Endothelial cell (in vitro differentiated cells): Measurements from ENCODE around the gene AIMP1. TPM values are rescaled to one million over a fixed set of nuclear protein-coding genes. Genes with fewer than 3 reads are reported as not detected.

Source experiments
- DNase-seq: peaks from one replicate; pipeline ENCODE4 v3.0.0; 2021; ENCODE audit warnings: low spot score
- H3K27ac Mint-ChIP-seq: one replicate; pipeline ENCODE4 v1.8.0; 2021; ENCODE audit warnings: mixed read lengths, inconsistent platforms; ENCODE audit not compliant: unreplicated experiment
- H3K27me3 Mint-ChIP-seq: one replicate; pipeline ENCODE4 v1.8.0; 2021; ENCODE audit warnings: mild to moderate bottlenecking, moderate library complexity, mixed read lengths, inconsistent platforms; ENCODE audit not compliant: unreplicated experiment
- H3K36me3 Mint-ChIP-seq: one replicate; pipeline ENCODE4 v1.8.0; 2021; ENCODE audit warnings: mild to moderate bottlenecking, low read depth, mixed read lengths, inconsistent platforms; ENCODE audit not compliant: unreplicated experiment
- H3K4me1 Mint-ChIP-seq: one replicate; pipeline ENCODE4 v1.8.0; 2021; ENCODE audit warnings: mild to moderate bottlenecking, mixed read lengths, inconsistent platforms; ENCODE audit not compliant: unreplicated experiment
- H3K4me3 Mint-ChIP-seq: one replicate; pipeline ENCODE4 v1.8.0; 2021; ENCODE audit warnings: mild to moderate bottlenecking, mixed read lengths, inconsistent platforms; ENCODE audit not compliant: unreplicated experiment
- H3K9me3 Mint-ChIP-seq: one replicate; pipeline ENCODE4 v1.8.0; 2021; ENCODE audit warnings: mixed read lengths, inconsistent platforms; ENCODE audit not compliant: unreplicated experiment
- total RNA-seq: library from RNA; stranded (reverse); fragmentation: NEBNext Ultra II Directional; extraction: Animal tissue kit (Norgen Biotek cat#: 25700); gene quantifications from one replicate; pipeline ENCODE4 v1.2.1, GENCODE V29; 2021; ENCODE audit not compliant: unreplicated experiment
- TF ChIP-seq, protein P1 (sequence below): fragments of 200-600 bp; sonication (generic); IDR thresholded peaks from one replicate; pipeline ENCODE4 v1.5.0; 2021; ENCODE audit warnings: antibody characterized with exemption; ENCODE audit not compliant: unreplicated experiment

AIMP1 gene
- total RNA-seq, 1 donor from 2014 or later = 25.4 TPM

DNA sequence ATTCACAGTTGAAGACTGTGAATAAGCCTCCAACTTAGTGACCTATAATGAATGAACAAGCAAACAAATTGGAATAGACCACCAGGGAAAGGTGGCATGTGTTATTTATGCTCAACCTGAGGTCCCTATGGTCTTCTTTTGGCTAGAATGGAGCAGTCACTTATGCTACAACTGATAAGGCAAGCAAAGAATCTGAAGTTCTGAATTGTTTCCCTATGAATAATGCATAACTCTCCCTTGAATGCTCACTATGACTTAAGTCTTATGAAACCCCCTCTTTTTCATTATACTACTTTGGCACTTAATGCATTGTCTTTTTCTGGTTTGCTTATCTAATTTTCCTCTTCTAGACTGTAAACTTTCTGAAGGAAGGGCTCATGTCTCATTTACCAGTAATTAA, 49.7 kb downstream of the AIMP1 start:
- TF ChIP-seq, protein P1, sequence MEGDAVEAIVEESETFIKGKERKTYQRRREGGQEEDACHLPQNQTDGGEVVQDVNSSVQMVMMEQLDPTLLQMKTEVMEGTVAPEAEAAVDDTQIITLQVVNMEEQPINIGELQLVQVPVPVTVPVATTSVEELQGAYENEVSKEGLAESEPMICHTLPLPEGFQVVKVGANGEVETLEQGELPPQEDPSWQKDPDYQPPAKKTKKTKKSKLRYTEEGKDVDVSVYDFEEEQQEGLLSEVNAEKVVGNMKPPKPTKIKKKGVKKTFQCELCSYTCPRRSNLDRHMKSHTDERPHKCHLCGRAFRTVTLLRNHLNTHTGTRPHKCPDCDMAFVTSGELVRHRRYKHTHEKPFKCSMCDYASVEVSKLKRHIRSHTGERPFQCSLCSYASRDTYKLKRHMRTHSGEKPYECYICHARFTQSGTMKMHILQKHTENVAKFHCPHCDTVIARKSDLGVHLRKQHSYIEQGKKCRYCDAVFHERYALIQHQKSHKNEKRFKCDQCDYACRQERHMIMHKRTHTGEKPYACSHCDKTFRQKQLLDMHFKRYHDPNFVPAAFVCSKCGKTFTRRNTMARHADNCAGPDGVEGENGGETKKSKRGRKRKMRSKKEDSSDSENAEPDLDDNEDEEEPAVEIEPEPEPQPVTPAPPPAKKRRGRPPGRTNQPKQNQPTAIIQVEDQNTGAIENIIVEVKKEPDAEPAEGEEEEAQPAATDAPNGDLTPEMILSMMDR = no peak
- peak overlapping the region; percentile 81 for H3K27ac Mint-ChIP-seq
- H3K4me1 Mint-ChIP-seq = peaks cover 38% of the 10 kb centered on the region
- no peak overlapping the region for H3K4me3 Mint-ChIP-seq
- no peaks in the 10 kb centered on the region for H3K27me3 Mint-ChIP-seq
- no peak for DNase-seq
- no peaks in the 10 kb centered on the region for H3K9me3 Mint-ChIP-seq
- H3K36me3 Mint-ChIP-seq = no peaks in the 10 kb centered on the region

DNA sequence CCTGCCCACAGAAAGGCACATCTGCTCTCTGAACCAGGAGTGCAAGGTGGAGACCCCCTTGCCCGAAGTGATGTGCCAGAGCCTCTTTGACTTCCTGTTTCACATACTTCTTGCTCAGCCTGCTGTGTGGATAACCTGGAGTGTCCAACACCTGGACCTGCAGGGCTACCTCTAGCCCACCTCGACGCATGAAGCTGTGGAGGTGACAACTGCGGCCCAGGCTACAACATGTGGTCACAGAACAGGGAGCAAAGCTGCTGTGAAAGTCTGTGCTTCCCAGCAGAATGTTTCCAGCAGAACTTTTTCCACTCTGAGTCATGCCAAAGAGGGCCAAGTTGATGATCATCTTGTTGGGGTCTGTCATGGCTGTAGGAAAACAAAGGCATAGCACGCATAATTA, 50.7 kb downstream of the AIMP1 start:
- Mint-ChIP-seq H3K27ac (no peak overlapping the region), H3K4me3 (no peak overlapping the region), H3K4me1 (peaks cover 38% of the 10 kb centered on the region), H3K27me3 (no peaks in the 10 kb centered on the region), H3K36me3 (no peaks in the 10 kb centered on the region), H3K9me3 (no peaks in the 10 kb centered on the region)
- DNase-seq = no peak
- TF ChIP-seq, protein P1 = no peak

DNA sequence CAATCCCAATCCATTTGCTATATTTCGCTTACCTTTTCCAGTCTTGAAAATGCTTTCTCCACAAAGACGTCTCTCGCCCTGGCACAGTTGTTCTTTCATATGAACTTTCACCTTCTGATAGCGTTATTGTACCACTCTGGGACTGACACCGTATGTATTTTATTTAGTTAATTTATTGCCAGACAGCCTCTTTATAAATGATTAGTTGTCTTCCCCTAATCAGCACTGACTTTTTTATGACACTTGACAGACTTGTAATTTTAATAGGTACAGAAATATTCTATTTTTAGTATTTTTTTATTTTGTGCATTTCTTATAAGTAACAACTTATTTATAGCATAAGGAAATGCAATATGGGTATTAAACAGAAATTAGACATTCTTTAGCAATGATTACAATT, 52.3 kb downstream of the AIMP1 start, which contains the start of gene GIMD1:
GIMD1 (minus strand) TSS at position 101 of the 400 bp plus-strand sequence. CDS start 1,343 bp downstream, outside the sequence.
- H3K4me1 Mint-ChIP-seq = peaks cover 38% of the 10 kb centered on the region
- no peaks in the 10 kb centered on the region for H3K36me3 Mint-ChIP-seq
- no peaks in the 10 kb centered on the region for H3K9me3 Mint-ChIP-seq
- DNase-seq = no peak
- H3K4me3 Mint-ChIP-seq = no peak within 1 kb of the TSS
- TF ChIP-seq, protein P1 = no peak
- H3K27me3 Mint-ChIP-seq = no peaks in the 10 kb centered on the region
- H3K27ac Mint-ChIP-seq = peak within 1 kb of the TSS; percentile 68

DNA sequence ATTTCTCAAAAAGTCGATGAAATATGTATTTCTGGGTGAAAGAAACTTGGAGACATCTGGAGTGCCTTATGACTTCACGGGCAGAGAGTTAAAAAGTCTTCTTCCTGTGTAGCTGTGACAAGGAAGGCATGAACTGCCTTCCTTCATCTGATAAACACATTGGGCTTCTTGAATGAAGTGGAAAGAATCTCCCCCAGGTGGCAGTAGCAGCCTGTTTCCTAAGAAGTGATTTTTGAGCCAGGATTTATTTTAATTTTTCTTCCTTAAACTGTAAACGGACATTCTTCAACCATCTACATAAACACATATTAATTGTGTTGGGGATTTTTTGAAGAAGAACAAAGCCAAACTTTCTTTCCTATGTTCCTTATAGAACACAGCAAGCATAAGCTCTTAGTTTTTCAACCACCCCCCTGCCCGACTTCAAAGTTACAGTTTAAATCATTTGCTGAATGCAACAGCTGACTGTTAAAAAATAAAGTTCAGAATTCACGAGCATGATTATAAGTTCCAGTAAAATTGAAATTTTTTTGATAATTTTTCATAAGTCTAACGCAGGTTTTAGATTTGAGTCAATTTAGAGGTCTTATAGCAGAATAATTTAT, 53.2 kb downstream of the AIMP1 start:
- Mint-ChIP-seq H3K4me1 (peaks cover 32% of the 10 kb centered on the region), H3K36me3 (no peaks in the 10 kb centered on the region), H3K27ac (peak overlapping the region; percentile 68), H3K4me3 (no peak overlapping the region), H3K9me3 (no peaks in the 10 kb centered on the region), H3K27me3 (no peaks in the 10 kb centered on the region)
- peak; percentile 51 for DNase-seq
- TF ChIP-seq, protein P1 = peak; percentile 20

DNA sequence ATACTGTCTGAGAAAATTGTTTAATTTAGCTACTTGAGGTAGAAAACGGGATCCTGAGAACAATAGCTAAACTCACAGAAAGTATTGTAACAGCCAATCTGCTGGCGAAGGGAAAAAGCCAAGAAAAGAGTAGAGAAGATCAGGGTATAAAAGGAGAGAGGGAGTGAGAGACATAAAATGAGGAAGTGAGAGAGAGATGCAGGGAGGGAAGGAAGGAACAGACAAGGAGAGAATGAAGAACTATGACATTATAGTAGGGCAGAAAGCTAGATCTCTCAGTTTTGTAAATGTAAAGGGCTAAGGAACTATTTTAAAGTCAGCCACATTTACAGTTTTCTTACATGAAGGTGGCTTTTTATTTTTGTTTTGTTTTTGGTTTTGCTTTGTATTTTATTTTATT, 53.9 kb downstream of the AIMP1 start:
- no peaks in the 10 kb centered on the region for H3K9me3 Mint-ChIP-seq
- no peaks in the 10 kb centered on the region for H3K36me3 Mint-ChIP-seq
- TF ChIP-seq, protein P1 = no peak
- H3K27me3 Mint-ChIP-seq = no peaks in the 10 kb centered on the region
- no peak overlapping the region for H3K4me3 Mint-ChIP-seq
- no peak for DNase-seq
- H3K27ac Mint-ChIP-seq = peak overlapping the region; percentile 48
- peaks cover 29% of the 10 kb centered on the region for H3K4me1 Mint-ChIP-seq
